PC-9 (cell line): ENCODE results near the gene TSGA10. TPM values are rescaled to one million over a fixed set of nuclear protein-coding genes. Genes with fewer than 3 reads are reported as not detected.
A peak's percentile ranks its signal among the peaks of the same experiment; 100 is the strongest.
"Not testable (repeated sequence)": the region's sequence is repeated elsewhere in the genome, so short reads cannot be mapped to it uniquely, and the experiment has no call there.

ENCODE experiments used
- BruUV-seq: library from RNA; stranded (reverse); fragments of 400-500 nt; replicated peaks from 2 replicates; lab custom pipeline; 2021; lab: Mats Ljungman, UMichigan
- CTCF ChIA-PET: fragments of 300-600 bp; sonication (Branson Sonifier 250); formaldehyde crosslinking; loops from one replicate; lab custom pipeline; 2022; ENCODE audit warnings: antibody characterized with exemption; lab: Charles Lee
- POLR2A ChIA-PET: fragments of 300-600 bp; sonication (Branson Sonifier 250); formaldehyde crosslinking; loops from one replicate; lab custom pipeline; 2022; ENCODE audit warnings: antibody characterized with exemption; ENCODE audit not compliant: unreplicated experiment; lab: Charles Lee
- DNase-seq, 2 experiments: peaks; one replicate each; pipeline versions ENCODE4 v3.0.0 to v3.0.0-alpha.2; 2015 to 2022; ENCODE audit warnings: mixed read lengths in 1 of 2
- H2AFZ ChIP-seq: fragments of 200-600 bp; sonication (generic); 2 replicates; pipeline ENCODE4 v1.8.1; 2017; ENCODE audit warnings: antibody characterized with exemption
- H3F3A ChIP-seq: fragments of 200-600 bp; sonication (generic); 2 replicates; pipeline ENCODE4 v1.8.1; 2017; ENCODE audit warnings: antibody characterized with exemption, mild to moderate bottlenecking, low read depth; ENCODE audit not compliant: insufficient read depth
- H3K27ac ChIP-seq: fragments of 200-600 bp; sonication (generic); 2 replicates; pipeline ENCODE4 v1.6.1; 2016; ENCODE audit warnings: mixed run types
- H3K27me3 ChIP-seq: fragments of 200-600 bp; sonication (generic); 2 replicates; pipeline ENCODE4 v1.6.1; 2016; ENCODE audit warnings: low read depth, mixed run types; ENCODE audit not compliant: insufficient read depth
- H3K36me3 ChIP-seq: fragments of 200-600 bp; sonication (generic); 2 replicates; pipeline ENCODE4 v1.6.1; 2016; ENCODE audit warnings: low read depth, mixed run types
- H3K4me1 ChIP-seq: fragments of 200-600 bp; sonication (generic); replicated peaks from 2 replicates; pipeline ENCODE4 v1.6.1; 2016; ENCODE audit warnings: mixed run types; ENCODE audit not compliant: insufficient read depth
- H3K4me2 ChIP-seq: fragments of 200-600 bp; sonication (generic); 2 replicates; pipeline ENCODE4 v1.6.1; 2017; ENCODE audit warnings: mixed run types
- H3K4me3 ChIP-seq: fragments of 200-600 bp; sonication (generic); 2 replicates; pipeline ENCODE4 v1.6.1; 2016; ENCODE audit warnings: mixed run types
- H3K79me2 ChIP-seq: fragments of 200-600 bp; sonication (generic); 2 replicates; pipeline ENCODE4 v1.6.1; 2017; ENCODE audit warnings: low read depth, mixed run types
- H3K9me2 ChIP-seq: fragments of 200-600 bp; sonication (generic); 2 replicates; pipeline ENCODE4 v1.8.1; 2017; ENCODE audit warnings: mild to moderate bottlenecking; ENCODE audit not compliant: insufficient read depth
- H3K9me3 ChIP-seq: fragments of 200-600 bp; sonication (generic); 2 replicates; pipeline ENCODE4 v1.8.1; 2016; ENCODE audit warnings: low read depth; ENCODE audit not compliant: insufficient read depth
- H4K20me1 ChIP-seq: fragments of 200-600 bp; sonication (generic); 2 replicates; pipeline ENCODE4 v1.8.1; 2017; ENCODE audit not compliant: insufficient read depth
- EZH2 ChIP-seq: fragments of 200-600 bp; sonication (generic); IDR thresholded peaks from 2 replicates; pipeline ENCODE4 v1.8.0; 2017; ENCODE audit warnings: antibody characterized with exemption, low read depth
- intact Hi-C: fragments of 100-400 bp; cut with micrococcal nuclease; formaldehyde crosslinking; loops from one replicate; pipeline ENCODE4 v1.10.0; 2022; ENCODE audit not compliant: unreplicated experiment
- total RNA-seq: library from RNA; stranded (reverse); gene quantifications from 2 replicates; pipeline ENCODE4 v1.2.3, GENCODE V29; 2021
- TF ChIP-seq, protein P1 (sequence below): fragments of 200-600 bp; sonication (generic); conservative IDR thresholded peaks from 2 replicates; pipeline ENCODE4 v1.6.1; 2017; ENCODE audit warnings: mixed run types, antibody characterized with exemption, mild to moderate bottlenecking, moderate library complexity

The TSGA10 gene
- total RNA-seq, 1 experiment from 2014 or later: 14.9 TPM

DNA sequence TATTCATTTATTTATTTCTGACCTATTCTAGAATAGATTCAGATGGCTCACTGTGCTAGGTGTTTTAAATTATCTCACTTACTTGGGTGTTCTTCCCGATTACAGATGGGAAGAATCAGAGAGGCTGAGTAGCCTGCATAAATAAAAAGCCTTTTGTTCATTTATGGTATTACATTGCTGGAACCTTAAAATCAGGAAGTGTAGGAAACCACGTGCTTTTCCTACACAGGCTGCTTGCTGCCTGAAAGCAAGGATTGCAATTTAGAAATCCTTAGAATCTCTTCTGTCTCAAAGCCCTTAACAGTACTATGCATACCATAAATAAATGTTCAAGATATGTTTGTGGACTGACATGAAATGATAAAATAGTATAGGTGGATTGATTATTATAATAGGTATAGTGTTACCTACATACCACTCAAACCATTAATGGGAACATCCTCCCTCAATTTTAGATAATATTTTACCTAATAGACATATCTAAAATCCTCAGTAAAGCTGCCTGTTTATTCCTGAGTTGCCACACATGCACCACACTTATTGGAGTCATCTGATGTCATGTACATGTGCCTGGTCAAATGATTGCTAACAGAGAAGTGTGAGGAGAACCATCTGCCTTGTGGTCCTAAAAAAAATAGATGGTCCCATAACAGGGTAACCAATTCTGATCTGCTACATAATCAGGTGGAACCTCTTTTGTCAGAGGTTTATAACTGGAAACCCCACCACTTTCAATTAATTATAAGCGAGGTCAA, 86.7 kb downstream of the TSGA10 start:
- Histone ChIP-seq H3F3A (no peaks in the 10 kb centered on the region), H3K27me3 (no peaks in the 10 kb centered on the region), H2AFZ (no peak overlapping the region), H3K27ac (no peak overlapping the region), H4K20me1 (no peaks in the 10 kb centered on the region), H3K79me2 (no peaks in the 10 kb centered on the region), H3K9me2 (no peaks in the 10 kb centered on the region), H3K9me3 (no peaks in the 10 kb centered on the region; the same call in 1 of the 2 replicates), H3K4me1 (peaks cover 4% of the 10 kb centered on the region; the same call in 1 of the 2 replicates), H3K4me3 (no peak overlapping the region), H3K4me2 (no peak overlapping the region), H3K36me3 (no peaks in the 10 kb centered on the region)
- intact Hi-C loops: loop anchor here (2.0 to 10.0 kb wide), 3 partner anchors 333 to 655 kb away; partner anchors contain the start of genes COA5, MGAT4A and UNC50
- CTCF ChIA-PET: no interaction called here
- POLR2A ChIA-PET: no interaction called here
- no peak for DNase-seq
- TF ChIP-seq, protein P1, sequence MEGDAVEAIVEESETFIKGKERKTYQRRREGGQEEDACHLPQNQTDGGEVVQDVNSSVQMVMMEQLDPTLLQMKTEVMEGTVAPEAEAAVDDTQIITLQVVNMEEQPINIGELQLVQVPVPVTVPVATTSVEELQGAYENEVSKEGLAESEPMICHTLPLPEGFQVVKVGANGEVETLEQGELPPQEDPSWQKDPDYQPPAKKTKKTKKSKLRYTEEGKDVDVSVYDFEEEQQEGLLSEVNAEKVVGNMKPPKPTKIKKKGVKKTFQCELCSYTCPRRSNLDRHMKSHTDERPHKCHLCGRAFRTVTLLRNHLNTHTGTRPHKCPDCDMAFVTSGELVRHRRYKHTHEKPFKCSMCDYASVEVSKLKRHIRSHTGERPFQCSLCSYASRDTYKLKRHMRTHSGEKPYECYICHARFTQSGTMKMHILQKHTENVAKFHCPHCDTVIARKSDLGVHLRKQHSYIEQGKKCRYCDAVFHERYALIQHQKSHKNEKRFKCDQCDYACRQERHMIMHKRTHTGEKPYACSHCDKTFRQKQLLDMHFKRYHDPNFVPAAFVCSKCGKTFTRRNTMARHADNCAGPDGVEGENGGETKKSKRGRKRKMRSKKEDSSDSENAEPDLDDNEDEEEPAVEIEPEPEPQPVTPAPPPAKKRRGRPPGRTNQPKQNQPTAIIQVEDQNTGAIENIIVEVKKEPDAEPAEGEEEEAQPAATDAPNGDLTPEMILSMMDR: no peak
- no peak for TF ChIP-seq EZH2
- no TSS peak for BruUV-seq

DNA sequence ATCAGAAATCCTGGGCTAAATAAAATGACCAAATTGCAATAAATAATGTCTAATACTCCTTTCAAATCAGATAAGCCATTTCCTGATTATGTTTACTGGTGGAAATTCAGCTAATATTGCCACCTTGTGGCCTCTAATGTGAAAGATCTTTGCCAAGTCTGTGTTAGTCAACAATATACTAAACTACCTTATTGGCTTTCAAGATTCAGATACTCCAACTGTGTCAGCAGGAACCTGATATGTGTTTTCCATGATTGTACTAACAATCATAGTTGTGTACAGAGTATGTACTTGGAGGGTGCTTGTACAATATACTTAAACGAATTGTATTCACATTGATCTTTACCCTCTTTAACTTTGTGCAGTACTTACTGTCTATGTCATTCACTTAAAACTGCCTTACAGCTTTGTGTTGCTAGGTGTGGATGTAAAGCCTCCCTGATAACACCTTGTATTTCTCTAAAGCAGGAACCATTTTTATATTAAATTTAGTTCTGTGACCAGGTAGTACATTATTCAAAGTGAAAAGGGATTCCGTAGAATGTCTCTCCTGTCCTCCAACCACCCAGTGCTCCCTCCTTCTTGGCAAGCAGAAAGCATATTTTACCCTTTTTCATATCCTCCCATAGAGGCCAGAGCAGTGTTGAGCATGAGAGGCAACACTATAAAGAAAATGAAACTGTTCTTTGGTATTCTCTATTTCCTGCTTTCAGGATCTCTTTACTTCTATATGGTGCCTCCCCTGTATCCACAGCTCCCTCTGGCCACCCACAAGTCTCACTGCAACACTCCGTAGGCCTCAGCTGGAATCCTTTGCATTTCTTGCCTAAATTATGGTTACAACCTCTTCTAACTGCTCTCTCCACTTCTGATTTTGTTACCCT, 88.4 kb downstream of the TSGA10 start:
- Histone ChIP-seq H3K27ac (no peak overlapping the region), H3K9me3 (no peaks in the 10 kb centered on the region; the same call in 1 of the 2 replicates), H3K9me2 (no peaks in the 10 kb centered on the region), H3K79me2 (no peaks in the 10 kb centered on the region), H2AFZ (no peak overlapping the region), H3K4me3 (no peak overlapping the region), H3K4me1 (peaks cover 4% of the 10 kb centered on the region; the same call in 1 of the 2 replicates), H4K20me1 (no peaks in the 10 kb centered on the region), H3K27me3 (no peaks in the 10 kb centered on the region), H3K36me3 (no peaks in the 10 kb centered on the region), H3F3A (no peaks in the 10 kb centered on the region), H3K4me2 (peak overlapping the region; percentile 17)
- BruUV-seq: no TSS peak
- ChIA-PET CTCF (interaction anchor here (0.5 to 2.8 kb wide), 5 partner anchors 195 to 430 kb away, joined by 3 to 14 read pairs (median 4); no protein-coding TSS in a partner anchor), POLR2A (interaction anchor here (0.5 to 0.9 kb wide), 4 partner anchors 75 to 1365 kb away, joined by 3 to 5 read pairs (median 4); no protein-coding TSS in a partner anchor)
- intact Hi-C loops: loop anchor here (1.0 to 10.0 kb wide), 7 partner anchors 197 to 654 kb away; partner anchors contain the start of genes COA5, MGAT4A, REV1 and UNC50
- TF ChIP-seq, protein P1: peak; percentile 81
- TF ChIP-seq EZH2: no peak
- DNase-seq: peak; percentile 34 to 69

DNA sequence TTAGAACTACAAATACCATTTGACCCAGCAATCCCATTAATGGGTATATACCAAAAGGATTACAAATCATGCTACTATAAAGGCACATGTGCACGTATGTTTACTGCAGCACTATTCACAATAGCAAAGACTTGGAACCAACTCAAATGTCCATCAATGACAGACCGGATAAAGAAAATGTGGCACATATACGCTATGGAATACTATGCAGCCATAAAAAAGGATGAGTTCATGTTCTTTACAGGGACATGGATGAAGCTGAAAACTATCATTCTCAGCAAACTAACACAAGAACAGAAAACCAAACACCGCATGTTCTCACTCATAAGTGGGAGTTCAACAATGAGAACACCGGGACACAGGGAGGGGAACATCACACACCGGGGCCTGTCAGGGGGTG, 105.6 kb downstream of the TSGA10 start:
- DNase-seq, H3K36me3 ChIP-seq, H3K4me2 ChIP-seq, H4K20me1 ChIP-seq, POLR2A ChIA-PET, H3K27me3 ChIP-seq, BruUV-seq, intact Hi-C loops, H3K27ac ChIP-seq, H3K4me1 ChIP-seq, H3K79me2 ChIP-seq, CTCF ChIA-PET, H3K9me3 ChIP-seq, H2AFZ ChIP-seq, H3F3A ChIP-seq, H3K4me3 ChIP-seq, H3K9me2 ChIP-seq: not testable (repeated sequence)

DNA sequence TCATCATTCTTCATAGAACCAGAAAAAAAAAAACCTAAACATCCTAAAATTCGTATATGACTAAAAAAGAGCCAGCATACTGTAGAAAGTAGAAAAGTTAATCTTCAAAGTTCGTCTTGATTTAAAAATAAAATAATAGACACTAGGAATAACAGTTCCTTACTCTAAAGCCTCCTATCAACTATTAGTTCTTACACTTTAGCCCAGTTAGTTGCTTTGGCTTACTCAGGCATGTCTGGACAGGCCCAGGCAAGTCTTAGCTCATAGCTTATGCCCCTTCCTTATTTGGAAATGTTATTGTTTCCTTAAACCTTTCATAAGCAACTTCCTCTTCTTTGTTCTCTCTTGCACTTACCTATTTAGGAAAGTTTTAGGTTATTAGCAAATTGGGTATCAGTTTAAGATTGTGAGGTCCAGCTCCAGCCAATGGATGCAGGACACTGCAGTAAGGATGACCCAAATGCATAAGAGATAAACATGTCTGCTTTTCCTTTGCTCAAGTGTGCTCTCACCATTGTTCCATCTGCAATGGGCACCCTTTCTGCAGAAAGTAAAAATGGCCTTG, 113.9 kb downstream of the TSGA10 start:
- H3K9me3 ChIP-seq, intact Hi-C loops, H3K4me3 ChIP-seq, H3K36me3 ChIP-seq, H3F3A ChIP-seq, DNase-seq, H3K9me2 ChIP-seq, H2AFZ ChIP-seq, POLR2A ChIA-PET, H3K4me2 ChIP-seq, H3K79me2 ChIP-seq, BruUV-seq, H4K20me1 ChIP-seq, H3K27ac ChIP-seq, H3K27me3 ChIP-seq, H3K4me1 ChIP-seq: not testable (repeated sequence)
- CTCF ChIA-PET: interaction anchor here (0.7 kb wide), 1 partner anchor 214 kb away, joined by 3 read pairs; no protein-coding TSS in a partner anchor
